Breast epithelium (tissue), 4 donors: ENCODE measurements around the gene GPR62. TPM values are rescaled to one million over a fixed set of nuclear protein-coding genes. Genes with fewer than 3 reads are reported as not detected.

ENCODE experiments used
- DNase-seq, 2 donors: peaks; one replicate each; pipeline ENCODE4 v3.0.0-alpha.2; 2019; ENCODE audit warnings: low spot score in 2 of 2
- H3K27ac ChIP-seq, 2 donors: fragments of 200-600 bp; sonication (generic) in 1 of 2; one replicate each; pipeline ENCODE4 v1.5.1; 2016 to 2019; ENCODE audit warnings: mild to moderate bottlenecking in 1 of 2
- H3K27me3 ChIP-seq, 2 donors: fragments of 200-600 bp; sonication (generic) in 1 of 2; one replicate each; pipeline versions ENCODE4 v1.5.1 to v1.6.0; 2017 to 2019; ENCODE audit warnings: control low read depth in 1 of 2, mild to moderate bottlenecking in 1 of 2
- H3K36me3 ChIP-seq: fragments of 200-600 bp; one replicate; pipeline ENCODE4 v1.5.1; 2019
- H3K4me1 ChIP-seq, 2 donors: fragments of 200-600 bp; sonication (generic); one replicate each; pipeline ENCODE4 v1.5.1; 2016 to 2019; ENCODE audit warnings: control low read depth in 1 of 2
- H3K4me3 ChIP-seq, 3 donors: fragments of 200-600 bp; sonication (generic); 1 replicate in 2 of 3; 2 replicates in 1 of 3; pipeline ENCODE4 v1.5.1; 2016 to 2019; ENCODE audit warnings: mild to moderate bottlenecking in 3 of 3, moderate library complexity in 2 of 3
- H3K9me3 ChIP-seq, 2 donors: fragments of 200-600 bp; sonication (generic) in 1 of 2; one replicate each; pipeline ENCODE4 v1.5.1; 2016 to 2019; ENCODE audit warnings: control low read depth in 1 of 2
- CTCF ChIP-seq, 3 donors: fragments of 450-650 bp; IDR thresholded peaks; one replicate each; pipeline ENCODE4 v1.5.1; 2016 to 2017; ENCODE audit warnings: antibody characterized with exemption in 3 of 3, mild to moderate bottlenecking in 3 of 3, moderate library complexity in 3 of 3
- POLR2A ChIP-seq: fragments of 450-650 bp; IDR thresholded peaks from one replicate; pipeline ENCODE4 v1.6.1; 2016; ENCODE audit warnings: antibody characterized with exemption, mild to moderate bottlenecking, moderate library complexity
- POLR2AphosphoS5 ChIP-seq, 3 donors: sonication (generic); formaldehyde crosslinking; IDR thresholded peaks; one replicate each; pipeline ENCODE4 v1.6.1; 2017; ENCODE audit warnings: antibody characterized with exemption in 3 of 3
- intact Hi-C: fragments of 100-400 bp; cut with DNase I; formaldehyde crosslinking; loops from one replicate; pipeline ENCODE4 v1.15.1; 2023; ENCODE audit warnings: low total_unique reads
- total RNA-seq, 3 donors: library from RNA; depleted of rRNA; stranded (reverse); fragments of >200 nt; gene quantifications; one replicate each; pipeline ENCODE4 v1.1.0, GENCODE V29; 2016

GPR62 gene
- total RNA-seq, 3 donors from 2014 or later: 0.16 TPM; not detected in 2

DNA sequence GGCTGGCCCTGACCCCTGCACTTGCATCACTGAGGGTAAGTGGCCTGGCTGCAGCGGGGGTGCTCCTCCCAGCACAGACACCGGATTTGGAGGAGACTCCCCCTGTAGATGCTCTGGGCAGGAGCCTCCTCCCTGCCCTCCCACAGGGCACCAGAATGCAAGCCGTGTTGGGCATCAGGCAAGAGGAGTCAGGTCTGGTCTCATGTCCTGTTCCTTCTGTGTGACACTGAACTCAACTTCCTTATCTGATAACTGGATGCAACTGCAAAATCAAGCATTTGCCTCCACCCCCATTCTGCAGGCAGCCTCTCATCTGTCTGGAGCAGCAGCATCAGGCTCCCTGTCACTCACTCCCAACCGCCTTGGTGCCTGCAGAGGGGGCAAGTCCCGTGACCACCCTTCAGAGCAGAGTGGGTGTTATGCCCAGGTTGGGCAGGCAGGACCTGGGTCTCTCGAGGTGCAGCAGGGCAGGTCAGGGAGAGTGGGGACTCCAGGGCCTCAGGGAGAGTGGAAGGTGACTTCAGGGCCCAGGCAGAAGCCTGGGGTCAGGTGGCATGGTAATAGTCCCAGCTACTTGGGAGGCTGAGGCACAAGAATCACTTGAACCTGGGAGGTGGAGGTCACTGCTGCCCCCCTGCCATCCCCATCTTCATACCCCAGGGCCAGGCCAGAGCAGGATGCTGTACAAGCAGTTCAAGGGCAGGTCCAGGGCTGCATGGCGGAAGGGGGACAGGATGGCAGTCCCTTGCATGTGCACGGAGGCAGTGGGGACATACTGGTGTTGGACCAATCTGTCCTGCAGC lies 51.0 kb downstream of the GPR62 start:
- Histone ChIP-seq H3K27me3 (no peaks in the 10 kb centered on the region), H3K4me3 (peak overlapping the region in 1 of 3 donors; percentile 54), H3K36me3 (no peaks in the 10 kb centered on the region), H3K4me1 (peaks cover 7 to 12% of the 10 kb centered on the region in 2 donors), H3K9me3 (no peaks in the 10 kb centered on the region), H3K27ac (peak overlapping the region; percentile 55 to 70)
- no peak for TF ChIP-seq POLR2AphosphoS5 (IDR thresholded peaks at IDR 0.05)
- no peak for TF ChIP-seq CTCF (IDR thresholded peaks at IDR 0.05)
- no peak for TF ChIP-seq POLR2A
- no peak for DNase-seq
- intact Hi-C loops: loop anchor here (10.0 kb wide), 1 partner anchor 49 kb away; the partner anchor contains the start of gene DUSP7

DNA sequence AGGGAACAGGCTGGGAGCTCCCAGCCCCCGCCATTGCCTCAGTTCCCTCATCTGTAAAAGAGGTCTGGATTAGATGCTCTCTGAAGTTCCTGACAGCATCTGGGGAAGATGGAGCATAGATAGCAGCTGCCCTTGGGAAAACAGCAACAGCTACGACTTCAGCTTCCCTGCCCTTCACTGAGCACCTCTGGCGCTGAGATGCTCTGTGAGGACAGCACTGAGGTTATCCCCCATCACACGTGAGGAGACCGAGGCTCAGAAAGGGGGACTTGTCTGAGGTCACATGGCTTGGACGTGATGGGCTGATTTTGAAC lies 51.6 kb downstream of the GPR62 start:
- no peaks in the 10 kb centered on the region for H3K9me3 ChIP-seq
- intact Hi-C loops: loop anchor here (10.0 kb wide), 1 partner anchor 48 kb away; the partner anchor contains the start of gene DUSP7
- H3K36me3 ChIP-seq: no peaks in the 10 kb centered on the region
- DNase-seq: no peak
- H3K27me3 ChIP-seq: no peaks in the 10 kb centered on the region
- peaks cover 7 to 12% of the 10 kb centered on the region in 2 donors for H3K4me1 ChIP-seq
- no peak for TF ChIP-seq CTCF (IDR thresholded peaks at IDR 0.05)
- H3K27ac ChIP-seq: no peak overlapping the region
- no peak overlapping the region for H3K4me3 ChIP-seq

Other genes starting within 250 kb of the GPR62 start
- 1 to 10 TPM in 1 of 3 donors, not detected in 2; 1.3 TPM for gene GRM2, start 248.3 kb upstream of the GPR62 start, total RNA-seq
- not detected for gene IQCF6, start 176.1 kb upstream of the GPR62 start, total RNA-seq
- not detected for gene IQCF2, start 93.8 kb upstream of the GPR62 start, total RNA-seq
- gene IQCF5, start 79.8 kb upstream of the GPR62 start, total RNA-seq: not detected
- gene IQCF1, start 52.0 kb upstream of the GPR62 start, total RNA-seq: not detected
- 10 to 100 TPM; 23.1 to 24.6 (median 23.8) TPM for gene RRP9, start 13.5 kb upstream of the GPR62 start, total RNA-seq
- gene PARP3, start 13.0 kb upstream of the GPR62 start, total RNA-seq: 10 to 100 TPM; 21.4 to 33.6 (median 31.8) TPM
- gene PCBP4, start 12.1 kb downstream of the GPR62 start, total RNA-seq: 10 to 100 TPM; 36.2 to 51.8 (median 51.2) TPM
- gene ABHD14B, start 18.7 kb downstream of the GPR62 start, total RNA-seq: 100 to 1,000 TPM in 1 of 3 donors, 10 to 100 TPM in 2; 62.3 to 122 (median 74.3) TPM
- gene ABHD14A, start 19.7 kb downstream of the GPR62 start, total RNA-seq: 10 to 100 TPM; 16.1 to 32.6 (median 17.1) TPM
- gene ACY1, start 28.2 kb downstream of the GPR62 start, total RNA-seq: 10 to 100 TPM; 40.0 to 49.2 (median 46.4) TPM
- 1,000 to 10,000 TPM; 1,890 to 2,530 (median 2,229) TPM for gene RPL29, start 40.5 kb downstream of the GPR62 start, total RNA-seq
- 10 to 100 TPM in 1 of 3 donors, 1 to 10 TPM in 2; 7.0 to 11.1 (median 8.6) TPM for gene DUSP7, start 101.2 kb downstream of the GPR62 start, total RNA-seq
- 1 to 10 TPM; 1.9 to 2.7 (median 2.6) TPM for gene POC1A, start 199.0 kb downstream of the GPR62 start, total RNA-seq
- gene ALAS1, start 242.8 kb downstream of the GPR62 start, total RNA-seq: 10 to 100 TPM; 25.9 to 34.7 (median 33.3) TPM